HG02938 (cell line): ENCODE data around the gene KCNG3.

Experiments
- ATAC-seq: cut with Tn5 transposase; IDR thresholded peaks from one replicate; pipeline ENCODE4 v1.9.1; 2021; ENCODE audit warnings: mild to moderate bottlenecking, moderate library complexity; ENCODE audit not compliant: unreplicated experiment

Gene KCNG3

DNA sequence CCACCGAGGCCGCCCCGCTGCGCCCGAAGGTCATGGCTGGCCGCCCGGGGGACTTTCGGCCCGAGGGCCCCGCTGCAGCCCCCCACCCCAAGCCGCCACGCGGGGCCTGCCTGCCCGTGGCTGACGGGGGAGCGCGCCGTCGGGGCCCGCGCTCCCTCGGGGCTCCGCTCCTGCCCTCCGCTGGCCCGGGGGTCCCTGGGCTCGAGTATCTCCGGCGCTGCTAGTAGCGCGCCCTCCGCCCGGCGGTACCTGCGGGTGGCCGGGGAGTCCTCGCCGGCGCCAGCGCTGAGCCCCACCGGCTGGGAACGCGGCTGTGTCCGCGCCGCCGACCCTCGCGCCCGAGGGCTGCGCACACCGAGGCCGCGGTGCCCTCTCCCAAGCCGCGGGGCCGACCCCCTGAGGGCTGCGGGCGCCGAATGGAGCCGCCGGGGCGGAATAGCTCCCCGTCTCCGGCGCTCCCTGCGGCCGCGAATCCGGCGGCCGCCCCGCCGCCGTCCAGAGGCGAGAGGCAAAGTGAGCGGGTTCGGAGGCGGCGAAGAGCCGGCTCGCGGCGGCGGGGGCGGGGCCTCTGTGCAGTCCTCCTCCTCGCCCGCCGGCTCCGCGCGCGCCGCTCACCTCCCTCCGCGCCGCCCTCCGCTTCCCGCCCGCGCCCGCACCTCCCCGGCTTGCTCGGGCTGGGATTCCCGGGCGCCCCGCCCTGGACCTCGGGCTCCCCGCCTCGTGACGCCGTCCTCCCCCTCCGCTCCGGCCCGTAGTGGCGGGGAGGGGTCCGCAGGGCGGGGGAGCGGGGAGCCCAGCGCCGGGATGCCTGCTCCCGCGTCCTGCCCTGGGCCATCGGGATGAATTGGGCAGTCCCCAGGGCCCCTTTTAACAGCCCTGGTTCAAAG lies at the start of gene KCNG3:
KCNG3 (minus strand) TSS at position 515 of the 887 bp plus-strand sequence; CDS start at position 34, 481 bp downstream.
- no peak for ATAC-seq

DNA sequence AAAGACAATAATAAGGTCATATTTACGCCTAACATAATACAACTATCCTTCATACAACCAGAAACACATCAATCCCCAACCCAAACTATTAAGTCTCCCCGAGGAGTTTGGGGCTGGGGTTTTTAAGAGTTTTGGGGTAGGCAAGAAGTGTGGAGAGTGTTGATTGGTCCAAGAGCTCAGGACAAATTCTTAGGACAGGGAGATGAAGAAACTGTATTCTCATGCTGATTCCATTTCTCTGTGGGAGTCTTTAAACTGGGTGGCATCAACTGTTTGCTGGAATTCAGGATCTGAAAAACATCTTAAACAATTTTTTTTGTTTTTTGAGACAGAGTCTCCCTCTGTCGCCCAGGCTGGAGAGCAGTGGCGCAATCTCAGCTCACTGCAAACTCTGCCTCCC lies 49.1 kb upstream of the KCNG3 start:
- no peak for ATAC-seq

DNA sequence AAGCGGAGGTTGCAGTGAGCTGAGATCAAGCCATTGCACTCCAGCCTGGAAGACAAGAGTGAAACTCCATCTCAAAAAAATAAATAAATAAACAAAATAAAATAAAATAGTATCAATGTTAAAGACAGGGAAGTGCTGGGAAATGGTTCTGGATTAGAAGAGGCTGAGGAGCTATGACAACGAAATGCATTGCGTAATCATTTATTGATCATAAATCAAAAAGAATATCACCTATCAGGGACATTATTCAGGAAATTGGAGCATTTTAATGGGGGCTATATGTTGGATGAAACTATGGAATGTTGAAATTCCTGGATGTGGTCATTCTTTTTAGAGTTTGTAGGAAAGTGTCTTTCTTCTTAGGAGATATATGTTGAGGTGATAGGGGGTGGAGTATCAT lies 43.7 kb upstream of the KCNG3 start:
- no peak for ATAC-seq

- no peak for ATAC-seq
Observed at GRCh38 chr2:42532397-42532796, 38.6 kb upstream of the KCNG3 start.

DNA sequence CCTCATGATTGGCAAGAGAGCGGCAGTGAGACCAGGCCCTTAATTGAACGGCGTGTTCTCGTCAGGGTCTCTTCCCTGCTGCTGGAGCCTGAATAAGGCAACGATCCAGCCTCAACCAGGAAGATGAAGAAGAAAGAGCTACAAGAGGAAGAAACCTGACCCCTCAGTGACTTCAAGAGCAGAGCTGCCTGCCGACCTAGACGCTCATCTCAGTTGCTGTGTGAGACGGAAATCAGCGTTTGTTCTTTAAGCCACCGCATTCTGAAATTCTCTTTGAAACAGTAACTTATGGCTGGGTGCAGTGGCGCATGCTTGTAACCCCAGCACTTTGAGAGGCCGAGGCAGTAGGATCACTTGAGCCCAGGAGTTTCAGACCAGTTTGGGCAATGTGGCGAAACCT lies 29.6 kb upstream of the KCNG3 start:
- no peak for ATAC-seq

DNA sequence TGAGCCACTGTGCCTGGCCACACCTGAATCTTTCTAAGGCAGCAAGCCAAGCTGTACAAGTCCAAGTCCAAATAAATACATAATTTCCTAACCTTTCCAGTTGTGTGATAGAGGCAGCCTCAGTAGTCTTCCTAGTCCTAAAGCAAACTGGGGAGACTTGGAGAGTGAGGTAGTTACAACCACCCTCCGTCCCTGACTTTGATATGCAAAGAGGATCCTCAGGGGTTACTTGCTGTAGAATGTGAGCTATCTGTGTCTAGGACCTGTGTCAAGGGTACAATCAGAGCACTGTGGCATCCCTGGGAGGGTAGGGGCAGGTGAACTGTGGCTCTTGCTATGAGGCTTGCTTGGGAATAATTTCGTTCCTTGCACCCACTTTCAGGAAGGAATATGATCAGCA lies 28.3 kb upstream of the KCNG3 start:
- ATAC-seq = no peak

DNA sequence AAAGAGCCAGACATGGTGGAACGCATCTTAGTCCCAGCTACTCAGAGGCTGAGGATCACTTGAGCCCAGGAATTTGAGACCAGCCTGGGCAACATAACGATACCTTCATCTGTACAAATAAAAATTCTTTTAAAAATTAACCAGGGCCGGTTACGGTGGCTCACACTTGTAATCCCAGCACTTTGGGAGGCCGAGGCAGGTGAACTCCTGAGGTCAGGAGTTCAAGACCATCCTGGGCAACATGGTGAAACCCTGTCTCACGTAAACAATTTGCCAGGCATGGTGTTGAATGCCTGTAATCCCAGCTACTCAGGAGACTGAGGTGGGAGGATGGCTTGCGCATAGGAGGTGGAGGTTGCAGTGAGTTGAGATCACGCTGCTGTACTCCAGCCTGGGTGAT lies 25.8 kb upstream of the KCNG3 start:
- ATAC-seq = no peak

- no peak for ATAC-seq
Observed at GRCh38 chr2:42516418-42516901, 22.7 kb upstream of the KCNG3 start.

GRCh38 chr2:42513252-42513918 lies 19.6 kb upstream of the KCNG3 start:
- no peak for ATAC-seq

GRCh38 chr2:42510608-42511243 lies 16.9 kb upstream of the KCNG3 start:
- no peak for ATAC-seq

- no peak for ATAC-seq
Observed at GRCh38 chr2:42510191-42510590, 16.4 kb upstream of the KCNG3 start.

GRCh38 chr2:42504364-42505230 lies 10.8 kb upstream of the KCNG3 start:
- no peak for ATAC-seq

DNA sequence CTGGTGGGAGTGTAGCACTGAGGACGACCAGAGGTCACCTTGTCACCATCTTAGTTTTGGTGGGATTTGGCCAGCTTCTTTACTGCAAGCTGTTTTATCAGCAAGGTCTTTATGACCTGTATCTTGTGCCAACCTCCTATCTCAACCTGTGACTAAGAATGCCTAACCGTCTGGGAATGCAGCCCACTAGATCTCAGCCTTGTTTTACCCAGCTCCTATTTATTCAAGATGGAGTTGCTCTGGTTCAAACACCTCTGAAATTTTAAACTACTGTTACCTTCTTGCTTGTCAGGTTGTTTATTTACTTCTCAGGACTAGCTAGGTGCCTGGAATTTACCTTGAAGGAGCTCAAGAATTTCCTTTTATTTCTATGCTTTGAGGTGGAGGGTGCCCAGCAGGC lies 9.5 kb upstream of the KCNG3 start:
- ATAC-seq = no peak

DNA sequence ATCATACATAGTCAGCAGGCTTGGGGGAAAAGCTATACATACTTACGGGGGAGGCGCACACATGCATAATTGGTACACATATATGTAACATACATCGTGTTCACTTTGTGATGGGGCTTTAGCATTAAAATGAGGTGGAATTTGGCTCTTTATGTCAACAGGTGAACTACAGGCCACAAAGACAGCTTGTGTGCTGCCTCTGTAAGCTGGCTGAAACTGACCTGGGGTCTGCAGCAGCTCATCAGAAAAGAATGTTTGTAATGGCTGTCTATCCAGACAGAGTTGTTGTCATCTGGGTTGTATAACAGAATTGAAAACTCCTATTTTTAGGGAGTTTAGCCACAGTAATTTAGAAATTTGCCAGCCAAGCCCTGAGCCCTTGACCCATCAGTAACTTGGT lies 4.7 kb upstream of the KCNG3 start:
- no peak for ATAC-seq

DNA sequence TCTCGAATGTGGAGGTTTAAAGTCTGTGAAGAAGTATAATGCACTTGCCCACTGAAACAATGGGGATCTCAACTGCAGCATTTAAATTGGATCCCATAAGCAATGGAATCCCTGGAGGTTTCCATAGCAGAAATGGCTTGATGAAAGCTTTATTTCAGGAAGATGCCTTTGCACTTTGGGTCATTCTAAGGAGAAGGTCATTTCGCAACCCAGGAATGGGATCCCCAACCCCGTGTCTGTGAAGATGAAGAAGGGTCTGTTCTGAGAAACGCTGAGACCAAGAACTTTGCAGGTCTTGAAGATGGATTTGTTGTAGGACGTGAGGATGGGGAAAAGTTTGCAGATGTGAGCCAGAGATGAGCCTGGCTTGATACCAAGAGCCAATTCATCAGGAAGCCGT lies 1.8 kb upstream of the KCNG3 start:
- ATAC-seq = no peak

DNA sequence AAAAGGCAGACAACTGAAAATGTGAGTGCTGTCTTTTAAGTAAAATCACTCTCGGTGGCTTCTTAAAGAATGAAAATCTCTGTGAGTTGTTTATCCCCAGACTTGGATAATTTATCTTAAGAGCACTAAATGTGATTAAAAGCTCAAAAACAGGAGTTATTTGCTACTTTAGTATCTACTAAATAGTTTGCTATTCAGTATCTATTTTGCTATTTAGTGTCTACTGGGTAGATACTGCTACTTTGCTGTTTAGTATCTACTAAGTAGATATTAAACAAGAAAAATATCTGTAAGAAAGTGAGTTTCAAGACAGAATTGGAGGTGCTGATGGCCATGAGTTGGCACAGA lies 1.4 kb upstream of the KCNG3 start:
- ATAC-seq = no peak

DNA sequence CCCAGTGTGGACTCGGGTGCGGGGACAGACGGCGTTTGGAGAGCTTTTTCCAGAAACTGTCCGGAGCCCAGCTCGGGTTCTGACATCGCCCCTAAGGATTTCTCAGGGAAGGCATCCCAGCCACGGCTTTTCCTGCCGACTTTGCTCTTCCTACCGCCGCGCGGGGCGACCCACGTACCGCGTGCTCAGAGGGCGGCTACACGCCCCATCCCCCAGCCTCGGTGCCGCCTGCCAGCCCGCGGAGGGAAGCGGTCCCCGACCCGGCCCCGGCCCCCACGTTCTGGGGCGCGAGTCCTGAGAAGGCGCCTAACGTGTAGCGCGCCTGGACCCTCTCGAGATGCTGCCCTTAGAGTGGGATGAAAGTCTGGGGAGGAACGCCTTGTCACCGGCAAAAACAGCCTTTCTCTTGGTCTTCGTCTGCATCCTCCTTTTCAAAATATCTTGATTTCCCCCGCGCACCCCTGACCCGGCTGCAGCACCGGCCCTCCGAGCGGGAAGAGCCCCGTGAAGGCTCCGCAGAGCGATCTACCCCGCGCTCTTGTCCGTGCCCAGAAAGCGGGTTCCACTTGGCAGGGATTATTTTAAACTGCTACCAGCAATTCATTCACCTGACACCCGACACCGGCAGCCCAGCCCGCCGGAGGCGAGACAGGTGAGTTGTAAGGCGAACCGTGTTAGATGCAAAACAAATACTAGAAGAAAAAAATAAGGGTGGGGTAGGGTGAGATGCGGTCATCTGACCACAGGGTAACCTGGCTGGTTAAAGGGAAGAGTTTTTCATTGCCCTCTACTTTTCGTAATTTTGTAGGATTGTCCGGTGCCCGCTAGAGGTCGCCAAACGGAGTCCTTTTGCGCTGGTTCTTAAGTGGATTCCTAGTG lies 812 bp upstream of the KCNG3 start:
- no peak for ATAC-seq

DNA sequence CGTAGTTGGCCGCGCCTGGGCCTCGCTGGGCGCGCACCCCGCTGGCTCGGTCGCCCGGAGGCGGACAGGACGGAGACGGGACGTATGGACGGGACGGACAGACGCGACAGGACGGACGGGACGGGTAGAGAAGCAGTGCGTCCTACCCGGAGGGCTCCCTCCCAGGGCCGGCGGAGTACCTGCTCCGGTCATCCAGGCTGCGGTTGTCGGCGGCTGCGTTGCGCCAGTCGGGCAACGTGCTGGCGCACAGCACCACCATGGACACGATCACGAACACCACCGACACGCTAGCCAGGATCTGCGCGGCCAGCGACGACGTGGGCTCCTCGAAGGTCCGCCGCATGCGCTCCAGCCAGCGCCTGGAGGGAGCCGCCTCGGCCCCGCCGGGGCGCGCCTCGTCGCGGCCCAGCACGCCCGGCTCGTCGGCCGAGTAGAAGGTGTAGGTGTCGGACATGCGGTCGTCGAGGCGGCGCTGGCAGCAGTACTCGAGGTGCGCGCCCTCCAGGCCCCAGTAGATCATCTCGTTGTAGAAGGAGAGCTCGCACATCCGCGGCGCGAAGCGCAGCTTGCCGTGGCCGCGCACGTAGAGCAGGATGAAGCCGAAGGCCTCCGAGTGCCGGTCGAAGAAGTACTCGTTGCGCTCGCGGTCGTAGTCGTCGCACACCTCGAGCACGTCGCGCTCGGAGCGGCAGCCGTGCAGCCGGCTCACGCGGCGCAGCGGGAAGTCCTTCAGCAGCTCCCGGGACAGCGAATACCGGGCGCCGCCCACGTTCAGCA lies 903 bp downstream of the KCNG3 start:
- ATAC-seq = no peak

- no peak for ATAC-seq
Observed at GRCh38 chr2:42488297-42488696, 5.5 kb downstream of the KCNG3 start.
